GM18861 (cell line): ENCODE measurements around the gene METTL23.
A peak's percentile ranks its signal among the peaks of the same experiment; 100 is the strongest.
"Not testable (repeated sequence)": the region's sequence is repeated elsewhere in the genome, so short reads cannot be mapped to it uniquely, and the experiment has no call there.

Experiments
- ATAC-seq: cut with Tn5 transposase; IDR thresholded peaks from one replicate; pipeline ENCODE4 v1.9.1; 2021; ENCODE audit not compliant: unreplicated experiment

The METTL23 gene

GRCh38 chr17:76734080-76734840 lies 7.6 kb downstream of the METTL23 start:
- no peak for ATAC-seq

GRCh38 chr17:76735006-76735405 lies 8.4 kb downstream of the METTL23 start:
- ATAC-seq, result no peak

GRCh38 chr17:76735586-76736348 lies 9.1 kb downstream of the METTL23 start:
- ATAC-seq, result no peak

GRCh38 chr17:76736349-76737081 lies 9.9 kb downstream of the METTL23 start:
- ATAC-seq, result peak; percentile 3

- ATAC-seq, result peak; percentile 58
Observed at GRCh38 chr17:76737082-76737675, 10.5 kb downstream of the METTL23 start, which contains the start of gene SRSF2. TSS of gene SRSF2 (minus strand) at chr17:76737331. CDS start at chr17:76737160, 171 bp downstream.

GRCh38 chr17:76737676-76738467 lies 11.2 kb downstream of the METTL23 start, which contains the start of gene MFSD11:
TSS of gene MFSD11 (plus strand) at chr17:76738119. CDS start at chr17:76738353, 234 bp downstream.
- peak; percentile 49 for ATAC-seq

- no peak for ATAC-seq
Observed at GRCh38 chr17:76738468-76738850, 11.8 kb downstream of the METTL23 start.

- ATAC-seq, result not testable (repeated sequence)
Observed at GRCh38 chr17:76739568-76740115, 13.0 kb downstream of the METTL23 start.

- no peak for ATAC-seq
Observed at GRCh38 chr17:76740329-76741118, 13.9 kb downstream of the METTL23 start.

- no peak for ATAC-seq
Observed at GRCh38 chr17:76742958-76743357, 16.3 kb downstream of the METTL23 start.

GRCh38 chr17:76744747-76745146 lies 18.1 kb downstream of the METTL23 start:
- ATAC-seq, result no peak

GRCh38 chr17:76745785-76746184 lies 19.1 kb downstream of the METTL23 start:
- not testable (repeated sequence) for ATAC-seq

GRCh38 chr17:76747716-76748363 lies 21.2 kb downstream of the METTL23 start:
- no peak for ATAC-seq

- ATAC-seq, result no peak
Observed at GRCh38 chr17:76748657-76749056, 22.0 kb downstream of the METTL23 start.

- ATAC-seq, result no peak
Observed at GRCh38 chr17:76751416-76751993, 24.9 kb downstream of the METTL23 start.

- no peak for ATAC-seq
Observed at GRCh38 chr17:76752006-76752405, 25.4 kb downstream of the METTL23 start.

- ATAC-seq, result no peak
Observed at GRCh38 chr17:76753061-76753961, 26.7 kb downstream of the METTL23 start.
